ENCODE data around the gene IL1F10. TPM values are rescaled to one million over a fixed set of nuclear protein-coding genes. Genes with fewer than 3 reads are reported as not detected.

Gene IL1F10
- total RNA-seq (2014; rRNA removed; shearing (Covaris generic)) (not detected in 2 replicates), total RNA-seq (2022) (not detected in 2 replicates), Bru-seq, nascent RNA (not detected), BruChase-seq, experiment 1, labeled RNA remaining after a 6-hour chase (not detected), BruChase-seq, experiment 2, labeled RNA remaining after a 2-hour chase (not detected)
- long read RNA-seq: 0 reads

GRCh38 chr2:113067681-113068080, at the start of gene IL1F10:
TSS of gene IL1F10 (plus strand) at chr2:113067970. CDS start at chr2:113072739, 4,769 bp downstream.
- TF ChIP-seq, protein P1, sequence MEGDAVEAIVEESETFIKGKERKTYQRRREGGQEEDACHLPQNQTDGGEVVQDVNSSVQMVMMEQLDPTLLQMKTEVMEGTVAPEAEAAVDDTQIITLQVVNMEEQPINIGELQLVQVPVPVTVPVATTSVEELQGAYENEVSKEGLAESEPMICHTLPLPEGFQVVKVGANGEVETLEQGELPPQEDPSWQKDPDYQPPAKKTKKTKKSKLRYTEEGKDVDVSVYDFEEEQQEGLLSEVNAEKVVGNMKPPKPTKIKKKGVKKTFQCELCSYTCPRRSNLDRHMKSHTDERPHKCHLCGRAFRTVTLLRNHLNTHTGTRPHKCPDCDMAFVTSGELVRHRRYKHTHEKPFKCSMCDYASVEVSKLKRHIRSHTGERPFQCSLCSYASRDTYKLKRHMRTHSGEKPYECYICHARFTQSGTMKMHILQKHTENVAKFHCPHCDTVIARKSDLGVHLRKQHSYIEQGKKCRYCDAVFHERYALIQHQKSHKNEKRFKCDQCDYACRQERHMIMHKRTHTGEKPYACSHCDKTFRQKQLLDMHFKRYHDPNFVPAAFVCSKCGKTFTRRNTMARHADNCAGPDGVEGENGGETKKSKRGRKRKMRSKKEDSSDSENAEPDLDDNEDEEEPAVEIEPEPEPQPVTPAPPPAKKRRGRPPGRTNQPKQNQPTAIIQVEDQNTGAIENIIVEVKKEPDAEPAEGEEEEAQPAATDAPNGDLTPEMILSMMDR (conservative IDR thresholded peaks at IDR 0.05; ENCODE audit: low read length): no peak
- no peaks in the 10 kb centered on the region for H3K9me2 ChIP-seq (ENCODE audit: insufficient read depth, low read length)
- H3K4me3 ChIP-seq (ENCODE audit: low read depth, low read length, poor library complexity, severe bottlenecking): no peak within 1 kb of the TSS
- H3K27ac ChIP-seq (ENCODE audit: low read depth, low read length, poor library complexity, severe bottlenecking): no peak within 1 kb of the TSS
- no peaks in the 10 kb centered on the region for H3K79me2 ChIP-seq (ENCODE audit: insufficient read depth, low read depth, low read length)
- no peaks in the 10 kb centered on the region for H3K9me3 ChIP-seq (ENCODE audit: low read length)
- no peak within 1 kb of the TSS for H3K4me2 ChIP-seq (ENCODE audit: low read length)
- H3K36me3 ChIP-seq (ENCODE audit: insufficient read depth, low read length): no peaks in the 10 kb centered on the region
- no peaks in the 10 kb centered on the region for H3K4me1 ChIP-seq (ENCODE audit: insufficient read depth, low read length, poor library complexity, severe bottlenecking)
- intact Hi-C loops (cut with micrococcal nuclease; ENCODE audit: unreplicated experiment): no loop called here
- no TSS peak for BruUV-seq (replicated peaks)
- no peak within 1 kb of the TSS for H2AFZ ChIP-seq (ENCODE audit: low read length)
- CTCF ChIA-PET (ENCODE audit: unreplicated experiment): no interaction called here
- no peak for DNase-seq (ENCODE audit: low spot score)
- no peaks in the 10 kb centered on the region for H4K20me1 ChIP-seq (ENCODE audit: insufficient read depth, low read length)
- POLR2A ChIA-PET: no interaction called here

DNA sequence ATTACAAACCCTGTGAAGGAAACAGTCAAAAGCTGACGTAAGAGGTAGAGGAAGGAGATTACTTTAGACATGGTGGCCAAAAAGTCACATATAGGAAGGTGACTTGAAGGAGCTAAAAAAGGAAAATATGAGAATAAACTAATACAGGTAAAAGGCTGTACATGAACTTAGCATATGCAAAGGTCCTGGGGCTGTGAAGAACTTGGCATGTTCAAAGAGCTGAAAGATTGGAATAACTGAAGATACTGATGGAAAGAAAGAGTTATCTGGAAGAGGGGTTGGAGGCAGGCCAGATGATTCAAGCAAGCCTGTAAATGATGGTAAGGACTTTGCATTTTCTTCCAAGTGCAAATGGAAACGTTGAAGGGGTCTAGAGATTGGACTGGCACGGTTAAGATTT, 49.3 kb upstream of the IL1F10 start:
- Histone ChIP-seq H3K4me1 (ENCODE audit: insufficient read depth, low read length, poor library complexity, severe bottlenecking) (no peaks in the 10 kb centered on the region), H3K79me2 (ENCODE audit: insufficient read depth, low read depth, low read length) (no peaks in the 10 kb centered on the region), H3K9me3 (ENCODE audit: low read length) (no peaks in the 10 kb centered on the region), H3K9me2 (ENCODE audit: insufficient read depth, low read length) (no peaks in the 10 kb centered on the region), H4K20me1 (ENCODE audit: insufficient read depth, low read length) (no peaks in the 10 kb centered on the region), H3K4me3 (ENCODE audit: low read depth, low read length, poor library complexity, severe bottlenecking) (no peak overlapping the region), H3K27ac (ENCODE audit: low read depth, low read length, poor library complexity, severe bottlenecking) (no peak overlapping the region), H3K36me3 (ENCODE audit: insufficient read depth, low read length) (no peaks in the 10 kb centered on the region), H2AFZ (ENCODE audit: low read length) (no peak overlapping the region), H3K4me2 (ENCODE audit: low read length) (no peak overlapping the region)
- CTCF ChIA-PET (ENCODE audit: unreplicated experiment): no interaction called here
- no TSS peak for BruUV-seq (replicated peaks)
- POLR2A ChIA-PET: no interaction called here
- intact Hi-C loops (cut with micrococcal nuclease; ENCODE audit: unreplicated experiment): no loop called here
- TF ChIP-seq EZH2phosphoT487 (IDR thresholded peaks at IDR 0.05; ENCODE audit: borderline replicate concordance, low read depth, low read length): no peak
- TF ChIP-seq, protein P1 (conservative IDR thresholded peaks at IDR 0.05; ENCODE audit: low read length): no peak
- DNase-seq (ENCODE audit: low spot score): no peak

GRCh38 chr2:113021312-113021711, 46.5 kb upstream of the IL1F10 start:
- H3K4me1 ChIP-seq (ENCODE audit: insufficient read depth, low read length, poor library complexity, severe bottlenecking): no peaks in the 10 kb centered on the region
- no peak overlapping the region for H2AFZ ChIP-seq (ENCODE audit: low read length)
- no peak overlapping the region for H3K4me3 ChIP-seq (ENCODE audit: low read depth, low read length, poor library complexity, severe bottlenecking)
- TF ChIP-seq, protein P1 (conservative IDR thresholded peaks at IDR 0.05; ENCODE audit: low read length): no peak
- BruUV-seq (replicated peaks): no TSS peak
- H3K4me2 ChIP-seq (ENCODE audit: low read length): no peak overlapping the region
- POLR2A ChIA-PET: no interaction called here
- no peaks in the 10 kb centered on the region for H3K9me3 ChIP-seq (ENCODE audit: low read length)
- CTCF ChIA-PET (ENCODE audit: unreplicated experiment): no interaction called here
- no peaks in the 10 kb centered on the region for H3K9me2 ChIP-seq (ENCODE audit: insufficient read depth, low read length)
- no peaks in the 10 kb centered on the region for H3K36me3 ChIP-seq (ENCODE audit: insufficient read depth, low read length)
- H4K20me1 ChIP-seq (ENCODE audit: insufficient read depth, low read length): no peaks in the 10 kb centered on the region
- H3K79me2 ChIP-seq (ENCODE audit: insufficient read depth, low read depth, low read length): no peaks in the 10 kb centered on the region
- intact Hi-C loops (cut with micrococcal nuclease; ENCODE audit: unreplicated experiment): no loop called here
- H3K27ac ChIP-seq (ENCODE audit: low read depth, low read length, poor library complexity, severe bottlenecking): no peak overlapping the region
- DNase-seq (ENCODE audit: low spot score): no peak
